Nephron (organoid): ENCODE measurements around the gene CLEC6A.

Source experiments
- H3K27ac Mint-ChIP-seq, 3 experiments: 2 replicates each; pipeline ENCODE4 v1.8.0; 2020; ENCODE audit warnings: mixed read lengths in 3 of 3, mild to moderate bottlenecking in 2 of 3, moderate library complexity in 1 of 3
- H3K27me3 Mint-ChIP-seq: 2 replicates; pipeline ENCODE4 v1.8.0; 2021; ENCODE audit warnings: low read depth, mild to moderate bottlenecking, moderate library complexity, mixed read lengths
- H3K36me3 Mint-ChIP-seq: 2 replicates; pipeline ENCODE4 v1.8.0; 2020; ENCODE audit warnings: low read depth, mixed read lengths
- H3K4me1 Mint-ChIP-seq: 2 replicates; pipeline ENCODE4 v1.8.0; 2020; ENCODE audit warnings: mixed read lengths
- H3K4me3 Mint-ChIP-seq, 3 experiments: 2 replicates each; pipeline ENCODE4 v1.8.0; 2020; ENCODE audit warnings: mild to moderate bottlenecking in 3 of 3, mixed read lengths in 3 of 3, moderate library complexity in 2 of 3
- H3K9me3 Mint-ChIP-seq: 2 replicates; pipeline ENCODE4 v1.8.0; 2020; ENCODE audit warnings: mixed read lengths
- CTCF ChIP-seq, 3 experiments: fragments of 200-600 bp; sonication (generic); IDR thresholded peaks; one replicate each; pipeline ENCODE4 v1.5.0; 2021; ENCODE audit warnings: antibody characterized with exemption in 3 of 3; ENCODE audit not compliant: unreplicated experiment in 3 of 3

The CLEC6A gene

GRCh38 chr12:8465301-8465996 lies 9.7 kb downstream of the CLEC6A start:
- no peak overlapping the region for H3K27ac Mint-ChIP-seq
- H3K9me3 Mint-ChIP-seq = peaks cover 10% of the 10 kb centered on the region
- H3K4me1 Mint-ChIP-seq = peaks cover 4% of the 10 kb centered on the region
- H3K4me3 Mint-ChIP-seq = no peak overlapping the region
- H3K36me3 Mint-ChIP-seq = no peaks in the 10 kb centered on the region
- no peak for TF ChIP-seq CTCF (IDR thresholded peaks at IDR 0.05; ENCODE audit: unreplicated experiment in 3 of 3)
- H3K27me3 Mint-ChIP-seq = no peaks in the 10 kb centered on the region

GRCh38 chr12:8466241-8466640 lies 10.5 kb downstream of the CLEC6A start:
- Mint-ChIP-seq H3K4me1 (peaks cover 4% of the 10 kb centered on the region), H3K36me3 (no peaks in the 10 kb centered on the region), H3K27me3 (no peaks in the 10 kb centered on the region), H3K4me3 (no peak overlapping the region), H3K9me3 (peaks cover 10% of the 10 kb centered on the region), H3K27ac (no peak overlapping the region)
- no peak for TF ChIP-seq CTCF (IDR thresholded peaks at IDR 0.05; ENCODE audit: unreplicated experiment in 3 of 3)

- Mint-ChIP-seq H3K9me3 (peaks cover 10% of the 10 kb centered on the region), H3K27ac (no peak overlapping the region), H3K36me3 (no peaks in the 10 kb centered on the region), H3K27me3 (no peaks in the 10 kb centered on the region), H3K4me1 (no peaks in the 10 kb centered on the region), H3K4me3 (no peak overlapping the region)
- TF ChIP-seq CTCF (IDR thresholded peaks at IDR 0.05; ENCODE audit: unreplicated experiment in 3 of 3) = no peak
Measured at GRCh38 chr12:8471090-8471489, 15.3 kb downstream of the CLEC6A start.

GRCh38 chr12:8475508-8476203 lies 19.9 kb downstream of the CLEC6A start:
- Mint-ChIP-seq H3K4me1 (no peaks in the 10 kb centered on the region), H3K27ac (no peak overlapping the region), H3K9me3 (no peaks in the 10 kb centered on the region), H3K27me3 (no peaks in the 10 kb centered on the region), H3K4me3 (no peak overlapping the region), H3K36me3 (no peaks in the 10 kb centered on the region)
- TF ChIP-seq CTCF (IDR thresholded peaks at IDR 0.05; ENCODE audit: unreplicated experiment in 3 of 3) = no peak

GRCh38 chr12:8482571-8483061 lies 26.9 kb downstream of the CLEC6A start:
- Mint-ChIP-seq H3K4me3 (no peak overlapping the region), H3K27ac (no peak overlapping the region), H3K27me3 (peaks cover 5% of the 10 kb centered on the region), H3K4me1 (no peaks in the 10 kb centered on the region), H3K36me3 (no peaks in the 10 kb centered on the region), H3K9me3 (peaks cover 3% of the 10 kb centered on the region)
- no peak for TF ChIP-seq CTCF (IDR thresholded peaks at IDR 0.05; ENCODE audit: unreplicated experiment in 3 of 3)
